GM18519 (cell line): ENCODE results near the gene C19orf44.

Source experiments
- ATAC-seq: cut with Tn5 transposase; IDR thresholded peaks from one replicate; pipeline ENCODE4 v1.9.1; 2021; ENCODE audit warnings: mild to moderate bottlenecking, moderate library complexity; ENCODE audit not compliant: unreplicated experiment, low FRiP score

The C19orf44 gene

GRCh38 chr19:16569609-16570320, 73.6 kb downstream of the C19orf44 start:
- no peak for ATAC-seq
